ELR (cell line): ENCODE results near the gene SOCS1.
"Not testable (repeated sequence)": the region's sequence is repeated elsewhere in the genome, so short reads cannot be mapped to it uniquely, and the experiment has no call there.

ENCODE experiments used
- DNase-seq: peaks from one replicate; pipeline ENCODE4 v3.0.0-alpha.2; 2015; ENCODE audit warnings: low read depth

The SOCS1 gene

DNA sequence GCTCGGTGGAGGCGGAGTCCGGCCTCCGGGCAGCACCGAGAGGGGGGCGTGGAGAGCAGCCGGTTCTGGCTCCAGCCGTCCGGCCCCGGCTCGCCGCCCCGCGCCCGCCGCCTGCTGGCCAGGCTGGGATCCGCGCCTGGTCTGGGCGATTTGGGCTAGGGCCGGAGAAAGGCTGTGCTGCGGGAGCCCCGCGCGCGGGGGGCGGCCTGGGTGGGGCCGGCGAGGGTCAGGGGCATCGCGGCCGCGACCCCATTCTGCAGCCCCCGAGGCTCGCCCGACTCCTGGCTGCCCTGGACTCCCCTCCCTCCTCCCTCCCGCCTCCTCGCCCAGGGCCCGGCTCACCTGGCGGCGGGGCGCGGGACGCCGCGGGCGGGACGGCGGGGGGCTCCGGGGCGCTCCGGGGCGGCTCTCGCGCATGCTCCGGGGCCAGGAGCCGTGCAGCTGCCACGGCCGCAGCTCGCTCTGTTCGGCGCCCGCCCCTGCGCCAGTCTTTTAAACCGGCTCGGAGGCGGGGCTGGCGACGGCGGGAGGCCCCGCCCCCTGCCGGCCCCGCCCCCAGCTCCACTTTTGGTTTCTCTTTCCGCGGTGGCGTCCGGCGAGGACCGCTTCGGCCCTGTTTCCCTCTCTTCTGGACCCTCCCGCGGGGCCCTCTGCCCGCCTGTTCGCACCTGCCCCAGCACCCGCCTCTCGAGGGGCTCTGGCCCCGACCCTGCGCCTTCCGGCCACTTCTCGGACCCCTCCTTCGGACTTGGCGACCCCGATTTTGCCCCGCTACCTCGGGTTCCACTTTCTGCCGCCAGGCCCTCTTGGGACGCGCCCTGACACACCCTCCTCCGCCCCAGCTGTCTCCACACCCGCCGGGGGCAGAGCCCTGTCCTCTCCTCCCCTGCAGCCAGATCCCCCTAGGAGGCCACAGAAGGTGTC is at the start of gene SOCS1:
Gene SOCS1 (minus strand): TSS at position 468 of the 924 bp plus-strand sequence. CDS start 726 bp downstream, outside the sequence.
- peak; percentile 82 for DNase-seq

DNA sequence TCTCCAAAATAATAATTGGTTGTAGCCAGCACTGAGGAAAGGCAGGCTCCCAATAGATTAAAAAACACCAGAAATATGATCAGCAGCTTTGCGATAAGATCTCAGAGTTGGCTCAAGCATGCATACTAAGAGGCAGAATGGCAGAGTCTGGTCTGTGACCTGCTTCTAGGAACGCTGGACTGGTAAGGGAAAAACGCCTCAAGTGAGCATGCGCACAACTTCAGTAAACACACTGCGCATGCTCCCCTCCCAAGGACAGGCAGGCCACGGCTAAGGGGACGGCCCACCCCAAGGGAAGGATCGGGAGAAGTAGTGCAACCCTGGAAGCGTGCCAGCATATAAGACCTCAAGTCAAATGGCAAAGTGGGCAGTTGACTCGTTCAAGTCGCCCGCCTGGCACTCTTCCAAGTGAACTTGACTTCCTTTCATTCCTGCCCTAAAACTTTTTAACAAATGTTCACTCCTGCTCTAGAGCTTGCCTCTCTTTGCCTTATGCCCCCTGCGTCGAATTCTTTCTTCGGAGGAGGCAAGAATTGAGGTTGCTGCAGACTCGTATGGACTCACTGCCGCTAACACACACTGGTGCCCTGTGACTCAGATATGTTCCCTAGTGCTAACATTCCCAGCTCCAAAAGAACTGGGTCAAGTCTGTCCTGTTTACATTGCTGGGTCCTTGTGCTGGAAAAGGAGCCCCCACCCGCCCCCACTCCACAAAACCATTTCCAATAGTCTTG is 47.6 kb upstream of the SOCS1 start:
- DNase-seq, result no peak

- DNase-seq, result no peak
Measured at GRCh38 chr16:11302977-11303376, 47.0 kb upstream of the SOCS1 start.

DNA sequence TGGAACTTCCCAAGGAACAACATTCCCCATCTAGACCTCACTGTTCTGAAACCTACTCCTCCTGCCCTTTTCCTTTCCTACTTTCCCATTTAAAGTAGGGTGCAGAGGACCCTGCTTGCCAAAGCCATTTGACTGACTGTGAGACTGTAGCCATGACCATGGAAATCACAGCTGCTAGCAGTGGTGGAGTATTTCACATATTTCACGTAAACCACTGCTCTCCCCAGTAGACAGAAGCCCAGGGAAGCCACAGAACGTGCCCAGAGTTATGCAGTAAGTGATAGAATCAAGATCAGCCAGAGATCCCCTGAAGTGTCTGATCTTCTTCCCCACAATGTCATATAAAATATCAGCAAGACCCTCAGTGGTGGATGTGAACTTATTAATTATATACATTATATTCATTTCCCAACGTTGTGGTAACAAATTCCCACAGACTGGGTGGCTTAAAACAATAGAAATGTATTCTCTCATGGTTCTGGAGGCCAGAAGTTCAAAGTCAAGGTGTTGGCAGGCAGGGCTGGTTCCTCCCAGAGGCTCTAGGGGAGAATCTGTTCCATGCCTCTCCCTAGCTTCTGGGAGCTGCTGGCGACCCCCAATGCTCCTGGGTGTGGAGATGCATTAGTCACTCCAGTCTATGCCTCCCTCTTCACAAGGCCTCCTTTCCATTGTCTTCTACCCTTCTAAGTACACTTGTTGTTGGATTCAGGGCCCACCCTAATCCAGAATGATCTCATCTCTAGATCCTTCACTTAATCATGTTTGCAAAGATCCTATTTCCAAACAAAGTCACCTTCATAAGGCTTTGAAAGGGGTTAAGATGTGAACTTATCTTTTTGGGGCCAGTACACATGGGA is 45.9 kb upstream of the SOCS1 start:
- peak; percentile 8 for DNase-seq

- DNase-seq, result no peak
Measured at GRCh38 chr16:11300560-11300892, 44.5 kb upstream of the SOCS1 start.

DNA sequence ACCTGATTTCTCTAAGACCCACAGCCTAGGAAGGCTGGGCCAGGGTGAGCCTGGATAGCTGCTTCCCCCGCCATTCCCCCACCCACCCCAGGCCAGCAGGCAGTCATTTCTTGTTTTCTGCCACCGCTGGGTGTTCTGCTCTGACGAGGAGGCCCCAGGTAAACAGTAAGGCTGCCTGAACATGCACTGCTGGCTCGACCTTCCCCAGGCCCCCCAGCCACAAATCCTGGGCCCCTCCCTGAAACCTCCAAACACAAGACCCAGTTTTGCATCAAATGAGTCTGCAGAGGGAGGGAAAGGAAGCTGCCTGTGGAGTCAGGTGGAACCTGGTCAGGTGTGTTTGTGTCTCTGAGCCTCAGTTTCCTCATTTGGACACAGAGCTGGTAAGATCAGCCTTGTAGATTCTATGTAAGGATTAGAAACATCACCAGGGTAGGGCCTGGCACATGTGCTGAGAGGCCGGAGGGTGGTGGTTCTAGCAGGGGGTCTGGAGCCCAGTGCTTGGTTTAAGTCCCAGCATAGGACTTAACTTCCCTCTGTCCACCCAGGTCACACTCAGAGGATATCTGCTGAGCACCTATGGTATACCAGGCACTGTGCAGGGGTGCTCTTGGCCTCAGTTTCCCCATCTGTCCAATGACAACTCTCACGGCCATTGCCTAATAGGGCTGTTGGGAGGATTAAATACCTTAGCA is 44.0 kb upstream of the SOCS1 start:
- DNase-seq, result no peak

DNA sequence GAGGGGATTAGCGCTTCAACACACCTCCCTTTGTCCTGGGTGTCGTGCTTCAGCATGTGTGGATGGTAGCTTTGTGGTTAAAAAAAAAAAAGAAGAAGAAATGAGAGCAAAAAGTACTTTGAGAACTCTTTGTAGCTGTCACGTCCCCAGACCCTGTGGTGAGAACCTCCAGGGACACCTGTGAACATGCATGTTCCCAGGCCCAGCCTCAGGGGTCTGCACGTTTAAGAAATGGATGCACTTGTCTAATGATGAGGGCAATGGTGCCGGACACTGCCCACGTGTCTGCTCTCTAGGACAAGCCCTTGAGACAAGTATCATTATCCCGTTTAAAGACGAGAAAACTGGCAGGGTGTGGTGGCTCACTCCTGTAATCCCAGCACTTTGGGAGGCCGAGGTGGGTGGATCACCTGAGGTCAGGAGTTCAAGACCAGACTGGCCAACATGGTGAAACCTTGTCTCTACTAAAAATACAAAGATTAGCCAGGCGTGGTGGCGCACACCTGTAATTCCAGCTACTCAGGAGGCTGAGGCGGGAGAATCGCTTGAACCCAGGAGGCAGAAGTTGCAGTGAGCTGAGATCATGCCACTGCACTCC is 43.0 kb upstream of the SOCS1 start:
- not testable (repeated sequence) for DNase-seq

DNA sequence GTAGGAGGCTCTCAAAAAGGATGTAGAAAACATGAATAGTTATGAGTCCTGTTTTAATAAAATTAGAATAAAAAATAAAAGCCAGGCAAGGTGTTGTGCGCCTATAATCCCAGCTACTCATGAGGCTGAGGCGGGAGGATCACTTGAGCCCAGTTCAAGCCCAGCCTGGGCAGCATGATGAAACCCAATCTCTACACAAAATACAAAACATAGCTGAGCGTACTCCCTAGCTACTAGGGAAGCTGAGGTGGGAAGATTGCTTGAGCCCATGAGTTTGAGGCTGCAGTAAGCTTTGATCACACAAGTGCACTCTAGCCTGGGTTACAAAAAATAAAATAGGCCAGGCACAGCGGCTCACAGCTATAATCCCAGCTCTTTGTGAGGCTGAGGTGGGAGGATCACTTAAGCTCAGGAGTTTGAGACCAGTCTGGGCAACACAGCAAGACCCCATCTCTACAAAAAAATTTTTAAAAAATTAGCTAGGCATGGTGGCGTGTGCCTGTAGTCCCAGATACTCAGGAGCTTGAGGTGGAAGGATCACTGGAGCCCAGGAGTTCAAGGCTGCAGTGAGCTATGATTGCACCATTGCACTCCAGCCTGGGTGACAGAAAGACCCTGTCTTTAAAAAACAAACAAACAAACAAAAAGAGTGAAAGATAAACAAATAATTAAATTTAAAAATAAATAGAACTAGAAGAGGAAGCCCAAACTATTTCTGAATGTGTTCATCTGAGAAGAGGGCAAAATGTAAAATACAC is 42.3 kb upstream of the SOCS1 start:
- no peak for DNase-seq

DNA sequence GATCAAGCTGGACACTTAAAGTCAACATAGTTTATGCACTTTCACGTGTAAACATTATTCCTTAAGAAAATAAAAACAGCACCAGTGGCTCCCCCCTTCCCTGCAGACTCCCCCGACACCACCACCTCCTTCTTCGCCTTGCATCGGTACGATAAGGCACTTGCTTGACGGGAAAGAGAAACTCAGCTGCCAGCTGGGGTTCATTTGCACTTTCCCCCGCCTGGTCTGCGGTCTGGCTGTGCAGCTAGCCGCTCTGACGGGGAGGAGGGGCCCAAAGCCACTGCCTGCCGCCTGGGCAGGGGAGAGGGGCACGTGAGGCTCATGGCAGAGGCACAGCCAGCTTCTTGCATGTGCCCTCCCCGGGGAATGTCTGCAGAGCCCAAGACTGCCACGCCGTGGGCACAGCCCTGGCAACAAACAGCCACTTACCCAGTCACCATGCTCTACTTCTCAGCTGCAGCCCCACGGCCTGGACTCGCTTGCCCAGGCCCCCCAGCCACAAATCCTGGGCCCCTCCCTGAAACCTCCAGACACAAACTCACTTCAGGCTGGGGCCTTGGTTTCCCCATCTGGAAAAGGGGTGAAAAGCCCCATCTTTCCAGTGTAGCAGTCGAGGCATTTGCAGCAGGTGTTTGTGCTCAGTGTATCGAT is 41.6 kb upstream of the SOCS1 start:
- DNase-seq, result peak; percentile 28

DNA sequence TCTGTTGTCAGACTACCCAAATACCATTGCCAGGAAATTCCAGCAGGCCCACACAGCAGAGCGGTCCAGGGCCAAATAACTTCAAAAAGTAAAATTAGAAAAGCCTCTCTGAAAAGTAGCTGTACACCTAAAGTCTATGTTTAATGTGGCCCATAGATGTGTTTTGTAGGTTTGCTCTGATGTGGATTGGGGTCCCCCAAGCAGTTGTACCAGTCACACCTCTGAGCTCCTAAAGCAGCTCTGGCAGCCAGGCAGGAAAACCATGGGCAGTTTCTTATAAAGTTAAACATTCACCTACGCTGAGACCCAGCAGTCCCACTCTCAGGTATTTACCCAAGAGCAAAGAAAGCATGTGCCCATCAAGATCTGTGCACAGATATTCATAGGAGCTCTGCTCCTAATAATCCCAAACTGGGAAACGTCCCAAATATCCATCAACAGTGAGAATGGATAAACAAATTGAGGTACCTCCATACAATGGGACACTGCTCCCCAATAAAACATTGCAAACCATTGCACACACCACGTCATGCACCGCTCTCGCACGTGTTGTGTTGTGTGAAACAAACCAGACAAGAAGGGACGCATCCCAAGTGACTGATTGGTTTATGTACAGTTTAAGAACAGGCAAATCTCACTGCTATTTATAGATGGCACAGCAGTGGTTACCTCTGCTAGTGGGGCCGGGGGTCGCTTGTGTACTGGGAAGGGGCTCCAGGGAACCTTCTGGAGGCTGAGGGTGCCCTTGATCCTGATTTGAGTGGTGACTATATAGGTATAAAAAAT is 40.9 kb upstream of the SOCS1 start:
- DNase-seq, result no peak

DNA sequence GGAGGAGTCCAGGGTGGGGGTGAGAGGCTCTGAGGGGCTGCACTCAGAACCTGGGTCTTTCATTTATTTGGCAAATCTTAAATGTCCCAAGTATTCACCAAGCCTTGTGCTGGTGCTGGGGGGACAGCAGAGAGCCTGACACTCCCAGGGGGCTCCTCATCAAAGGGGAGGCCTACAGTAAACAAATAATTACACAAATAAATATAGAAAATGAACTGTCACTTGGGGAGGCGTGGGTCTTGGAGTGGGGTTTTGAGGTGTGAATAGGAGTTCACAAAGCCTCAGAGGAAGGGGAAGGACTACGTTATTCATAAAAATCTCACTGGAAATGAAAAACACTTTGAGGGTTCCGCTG is 40.3 kb upstream of the SOCS1 start:
- DNase-seq, result no peak

DNA sequence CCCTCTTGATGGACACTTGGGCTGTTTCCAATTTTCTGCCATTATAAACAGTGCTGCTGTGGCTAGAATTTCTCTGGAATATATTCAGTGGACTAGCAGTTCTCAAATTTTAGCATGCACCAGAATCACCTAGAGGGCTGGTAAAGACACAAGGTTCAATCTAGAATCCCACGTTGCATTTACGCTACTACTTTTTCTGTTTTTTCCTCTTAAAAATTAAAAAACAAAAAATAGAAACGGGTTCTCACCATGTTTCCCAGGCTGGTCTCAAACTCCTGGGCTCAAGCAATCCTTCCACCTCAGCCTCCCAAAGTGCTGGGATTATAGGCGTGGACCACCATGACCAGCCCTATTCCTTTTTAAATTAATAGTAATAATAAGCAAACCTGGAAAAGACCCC is 39.7 kb upstream of the SOCS1 start:
- no peak for DNase-seq

- no peak for DNase-seq
Measured at GRCh38 chr16:11292076-11292748, 36.2 kb upstream of the SOCS1 start.

DNA sequence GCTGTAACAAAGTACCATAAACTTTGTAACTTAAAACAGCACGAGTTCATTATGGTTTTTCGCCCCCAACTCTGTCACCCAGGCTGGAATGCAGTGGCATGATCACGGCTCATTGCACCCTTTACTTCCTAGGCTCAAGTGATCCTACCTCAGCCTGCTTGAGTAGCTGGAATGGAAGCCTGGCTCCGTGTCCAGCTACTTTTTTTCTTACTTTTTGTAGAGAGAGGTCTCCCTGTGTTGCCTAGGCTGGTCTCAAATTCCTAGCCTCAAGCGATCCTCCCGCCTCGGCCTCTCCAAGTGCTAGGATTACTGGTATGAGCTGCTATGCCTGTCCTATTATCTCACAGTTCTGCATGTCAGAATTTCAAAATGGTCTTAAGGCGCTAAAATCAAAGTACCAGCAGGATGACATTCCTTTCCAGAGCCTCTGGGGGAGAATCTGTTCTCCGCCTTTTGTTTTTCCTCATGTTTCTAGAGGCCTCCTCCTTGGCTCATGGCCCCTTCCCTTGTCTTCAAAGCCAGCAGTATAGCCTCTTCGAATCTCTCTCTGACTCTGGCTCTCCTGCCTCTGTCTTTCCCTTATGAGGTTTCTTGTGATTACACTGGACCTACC is 35.2 kb upstream of the SOCS1 start:
- DNase-seq, result no peak

DNA sequence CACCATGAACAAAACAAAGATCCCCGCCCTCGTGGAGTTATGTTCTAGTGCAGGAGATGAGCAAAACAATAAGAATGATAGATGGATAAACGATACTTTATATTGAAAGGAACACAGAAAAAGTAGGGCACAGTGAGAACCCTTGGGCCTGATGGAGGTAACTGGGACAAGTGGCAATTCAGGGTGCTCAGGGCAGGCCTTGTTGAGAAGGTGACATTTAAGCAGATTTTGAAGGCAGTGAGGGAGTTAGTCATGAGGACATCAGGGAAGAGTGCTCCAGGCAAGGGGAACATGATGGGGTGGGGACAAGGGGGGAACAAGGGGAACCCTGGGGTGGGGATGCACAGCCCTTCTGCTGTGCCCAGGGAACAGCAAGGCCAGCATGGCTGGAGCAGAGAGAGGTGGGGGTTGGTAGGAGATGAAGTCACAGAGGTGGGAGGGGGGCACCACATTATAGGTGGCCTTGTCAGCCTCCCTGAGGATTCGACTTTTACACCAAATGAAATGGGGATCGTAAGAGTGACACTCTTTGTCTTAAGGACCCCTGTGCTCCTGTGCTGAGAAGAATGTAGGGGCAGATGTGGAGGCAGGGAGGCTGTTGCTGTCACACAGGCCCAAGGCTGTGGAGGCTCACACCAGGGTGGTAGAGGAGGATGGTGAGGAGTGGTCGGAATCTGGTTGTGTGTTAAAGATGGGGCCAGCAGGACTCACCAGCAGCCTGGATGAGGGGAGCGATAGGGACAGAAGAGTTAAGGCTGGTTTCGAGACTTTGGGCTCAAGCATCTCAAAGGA is 34.3 kb upstream of the SOCS1 start:
- DNase-seq, result no peak

DNA sequence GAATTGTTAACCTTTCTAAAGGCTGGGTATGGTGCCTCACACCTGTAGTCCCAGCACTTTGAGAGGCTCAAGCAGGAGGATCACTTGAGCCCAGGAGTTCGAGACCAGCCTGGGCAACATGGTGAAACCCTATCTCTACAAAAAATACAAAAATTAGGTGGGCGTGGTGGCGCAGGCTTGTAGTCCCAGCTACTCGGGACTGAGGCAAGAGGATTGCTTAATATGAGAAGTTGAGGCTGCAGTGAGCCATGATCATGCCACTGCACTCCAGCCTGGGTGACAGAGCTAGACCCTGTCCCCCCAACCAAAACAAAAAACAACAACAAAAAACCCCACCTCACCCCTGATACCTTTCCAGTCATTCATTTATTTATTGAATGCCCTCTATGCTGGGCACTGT is 33.7 kb upstream of the SOCS1 start:
- DNase-seq, result not testable (repeated sequence)

- no peak for DNase-seq
Measured at GRCh38 chr16:11289202-11289601, 33.2 kb upstream of the SOCS1 start.

- no peak for DNase-seq
Measured at GRCh38 chr16:11285842-11286241, 29.8 kb upstream of the SOCS1 start.
